ENCODE data around the gene NR5A1.

DNA sequence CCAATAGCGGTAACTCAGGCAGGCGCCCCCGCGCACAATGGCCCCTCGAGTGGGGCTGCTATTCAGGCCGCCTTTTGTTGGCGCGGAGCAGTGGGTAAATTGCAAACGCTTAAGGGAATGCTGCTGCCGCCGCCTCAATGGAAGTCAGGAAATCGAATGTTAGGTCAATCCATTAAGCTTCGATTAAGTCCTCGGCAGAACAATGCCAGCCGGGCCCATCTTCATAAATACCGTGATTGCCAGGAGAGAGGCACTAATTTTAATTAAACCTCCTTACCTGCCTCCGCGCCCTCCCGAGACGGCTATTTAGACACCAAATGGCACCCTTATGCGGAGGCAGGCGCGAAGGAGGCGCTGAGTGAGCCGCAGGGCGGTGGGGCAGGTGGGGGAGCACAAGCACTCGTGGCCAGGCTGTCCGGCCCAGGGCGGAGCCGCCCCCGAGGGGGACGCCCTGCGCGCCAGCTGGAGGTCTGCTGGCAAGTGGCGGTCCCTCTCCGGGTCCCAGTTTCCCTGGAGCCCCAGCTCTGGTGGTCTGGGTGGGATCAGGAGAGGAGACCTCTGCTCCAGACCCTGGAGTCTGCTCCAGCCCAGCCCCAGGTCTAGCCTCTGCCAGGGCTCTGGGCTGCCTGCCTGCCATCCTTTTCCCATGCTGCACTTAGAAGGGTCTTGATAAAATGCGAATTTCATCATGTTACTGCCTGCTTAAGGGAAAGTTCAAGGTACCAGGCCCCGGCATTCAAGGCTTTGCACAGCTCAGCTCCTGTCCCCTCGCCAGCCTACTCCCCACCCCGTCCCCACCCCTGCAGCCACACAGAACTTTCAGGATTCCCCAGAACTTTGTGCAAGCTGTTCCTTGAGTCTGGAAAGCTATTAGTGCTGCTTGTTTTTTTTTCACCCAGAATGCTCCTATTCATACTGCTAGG is 19.7 kb downstream of the NR5A1 start:
- TF ChIP-seq GATA3 (IDR thresholded peaks at IDR 0.05; ENCODE audit: low read depth, low read length) (no peak), GATA2 (IDR thresholded peaks at IDR 0.05; ENCODE audit: low read depth, low read length) (no peak)

Measured in SH-SY5Y (cell line).